Measurements from ENCODE around the gene TES. TPM values are rescaled to one million over a fixed set of nuclear protein-coding genes. Genes with fewer than 3 reads are reported as not detected.

The TES gene
- total RNA-seq, 1 experiment from 2014 or later, result 28.2 TPM

DNA sequence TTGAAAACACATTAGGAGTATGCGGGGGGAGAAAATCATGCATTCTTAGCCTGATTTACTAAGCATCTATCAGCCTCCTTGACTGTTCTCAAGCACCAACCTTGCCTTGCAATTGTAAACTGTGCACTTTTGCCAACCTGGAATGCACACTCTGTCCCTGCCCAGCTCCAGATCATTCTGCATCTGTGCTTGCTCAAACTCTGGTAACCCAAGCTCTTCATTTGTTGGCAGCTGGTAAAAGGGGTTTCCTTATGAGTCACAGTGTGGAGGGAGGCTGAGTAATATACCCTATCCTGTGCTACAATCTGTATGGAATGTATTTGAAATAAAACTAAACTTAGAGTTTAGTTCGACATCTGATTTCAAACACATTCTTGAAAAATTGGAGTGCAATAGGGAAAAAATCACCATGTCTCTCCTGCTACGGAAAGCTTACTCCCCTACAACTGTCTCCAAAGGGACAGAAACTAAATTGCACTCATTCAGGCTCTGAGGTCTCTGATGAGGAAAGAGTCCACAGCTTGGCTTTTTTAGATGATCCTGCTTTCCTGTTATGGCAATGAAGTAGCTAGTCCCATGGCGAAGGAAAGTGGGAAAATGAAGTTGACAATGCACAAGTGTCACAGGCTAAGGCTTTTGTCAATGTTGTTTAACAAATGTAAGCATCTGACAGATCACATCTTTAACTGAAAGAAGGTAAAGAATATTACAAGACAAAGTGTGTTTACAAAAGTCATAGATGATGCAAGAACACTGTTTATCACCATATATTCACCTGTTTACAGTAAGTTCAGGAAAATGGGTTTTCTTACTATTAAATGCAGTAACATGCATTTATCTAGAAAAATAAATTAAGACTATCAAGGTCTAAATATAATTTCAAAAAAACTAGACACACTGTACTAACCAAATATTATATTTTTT is 61.9 kb downstream of the TES start:
- Histone ChIP-seq H3K79me1 (ENCODE audit: insufficient read depth, low read depth, low read length, poor library complexity, severe bottlenecking) (no peaks in the 10 kb centered on the region), H4K5ac (ENCODE audit: insufficient read length, low read depth, low read length) (no peak overlapping the region), H3K27ac (ENCODE audit: insufficient read length, low read depth, low read length) (no peak overlapping the region), H3K9ac (ENCODE audit: extremely low read depth, insufficient read length, low read length) (no peak overlapping the region), H3K4ac (ENCODE audit: low read depth, low read length) (no peak overlapping the region), H2BK5ac (ENCODE audit: insufficient read length, low read length) (no peak overlapping the region), H4K20me1 (ENCODE audit: control insufficient read depth, insufficient read depth, insufficient read length) (no peaks in the 10 kb centered on the region), H2AFZ (ENCODE audit: low read length) (no peak overlapping the region), H3T11ph (ENCODE audit: low read length) (no peak overlapping the region), H2BK15ac (ENCODE audit: low read depth, low read length) (no peak overlapping the region), H2BK120ac (ENCODE audit: low read depth, low read length, poor library complexity, severe bottlenecking) (no peak overlapping the region), H2BK12ac (ENCODE audit: insufficient read length, low read depth, low read length) (no peak overlapping the region), H4K8ac (replicated peaks; ENCODE audit: insufficient read length, low read depth, low read length) (no peak overlapping the region), H3K23me2 (ENCODE audit: insufficient read length, low read depth, low read length, poor library complexity, severe bottlenecking) (no peaks in the 10 kb centered on the region), H3K4me2 (ENCODE audit: insufficient read depth, insufficient read length, low read length) (no peak overlapping the region), H3K9me3 (ENCODE audit: control insufficient read depth, low read depth, low read length) (no peaks in the 10 kb centered on the region), H3K14ac (ENCODE audit: insufficient read depth, low read length) (no peak overlapping the region), H2AK5ac (ENCODE audit: insufficient read length, low read length) (no peak overlapping the region), H3K79me2 (ENCODE audit: insufficient read depth, low read length) (no peaks in the 10 kb centered on the region), H3K18ac (ENCODE audit: insufficient read length, low read depth, low read length) (no peak overlapping the region), H3K56ac (ENCODE audit: insufficient read length, low read depth, low read length) (no peak overlapping the region), H3K4me1 (ENCODE audit: insufficient read depth, low read length) (peaks cover 4% of the 10 kb centered on the region; the same call in 1 of the 2 replicates), H3K27me3 (ENCODE audit: insufficient read depth, low read length) (no peaks in the 10 kb centered on the region), H4K91ac (ENCODE audit: insufficient read length, low read depth, low read length) (no peak overlapping the region), H3K23ac (ENCODE audit: insufficient read length, low read depth, low read length) (no peak overlapping the region), H2BK20ac (ENCODE audit: low read depth, low read length, poor library complexity, severe bottlenecking) (no peak overlapping the region)
- Mint-ChIP-seq H3K27me3 (ENCODE audit: low read depth) (no peaks in the 10 kb centered on the region), H3K4me3 (no peak overlapping the region), H3K9me3 (no peaks in the 10 kb centered on the region), H3K27ac (peak overlapping the region in 2 of 3 experiments; percentile 11 to 57; a peak in 1 of 7 replicates), H3K36me3 (ENCODE audit: insufficient read depth in 1 of 3, low read depth in 3 of 3) (no peaks in the 10 kb centered on the region), H3K4me1 (peaks cover 11 to 15% of the 10 kb centered on the region in 2 experiments)
- WGBS (ENCODE audit: extremely low coverage, insufficient read length, low lambda C conversion rate), result no CpG with 5 or more reads among the region's 4 CpGs
- DNase-seq, result no peak
- TF ChIP-seq, protein P1, sequence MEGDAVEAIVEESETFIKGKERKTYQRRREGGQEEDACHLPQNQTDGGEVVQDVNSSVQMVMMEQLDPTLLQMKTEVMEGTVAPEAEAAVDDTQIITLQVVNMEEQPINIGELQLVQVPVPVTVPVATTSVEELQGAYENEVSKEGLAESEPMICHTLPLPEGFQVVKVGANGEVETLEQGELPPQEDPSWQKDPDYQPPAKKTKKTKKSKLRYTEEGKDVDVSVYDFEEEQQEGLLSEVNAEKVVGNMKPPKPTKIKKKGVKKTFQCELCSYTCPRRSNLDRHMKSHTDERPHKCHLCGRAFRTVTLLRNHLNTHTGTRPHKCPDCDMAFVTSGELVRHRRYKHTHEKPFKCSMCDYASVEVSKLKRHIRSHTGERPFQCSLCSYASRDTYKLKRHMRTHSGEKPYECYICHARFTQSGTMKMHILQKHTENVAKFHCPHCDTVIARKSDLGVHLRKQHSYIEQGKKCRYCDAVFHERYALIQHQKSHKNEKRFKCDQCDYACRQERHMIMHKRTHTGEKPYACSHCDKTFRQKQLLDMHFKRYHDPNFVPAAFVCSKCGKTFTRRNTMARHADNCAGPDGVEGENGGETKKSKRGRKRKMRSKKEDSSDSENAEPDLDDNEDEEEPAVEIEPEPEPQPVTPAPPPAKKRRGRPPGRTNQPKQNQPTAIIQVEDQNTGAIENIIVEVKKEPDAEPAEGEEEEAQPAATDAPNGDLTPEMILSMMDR (conservative IDR thresholded peaks at IDR 0.05), result no peak
